Vagina (tissue), 2 donors: ENCODE measurements around the gene RIPPLY3.

Experiments
- POLR2A ChIP-seq, 2 donors: fragments of 450-650 bp; IDR thresholded peaks; one replicate each; pipeline ENCODE4 v1.6.1; 2017; ENCODE audit warnings: antibody characterized with exemption in 2 of 2, mild to moderate bottlenecking in 2 of 2, moderate library complexity in 2 of 2
- TF ChIP-seq, protein P1 (sequence below), 3 experiments: fragments of 450-650 bp in 2 of 3; fragments of 200-600 bp in 1 of 3; sonication (generic) in 1 of 3; IDR thresholded peaks; one replicate each; pipeline ENCODE4 v1.5.1; 2017 to 2019; ENCODE audit warnings: antibody characterized with exemption in 3 of 3, mild to moderate bottlenecking in 2 of 3, moderate library complexity in 2 of 3

DNA sequence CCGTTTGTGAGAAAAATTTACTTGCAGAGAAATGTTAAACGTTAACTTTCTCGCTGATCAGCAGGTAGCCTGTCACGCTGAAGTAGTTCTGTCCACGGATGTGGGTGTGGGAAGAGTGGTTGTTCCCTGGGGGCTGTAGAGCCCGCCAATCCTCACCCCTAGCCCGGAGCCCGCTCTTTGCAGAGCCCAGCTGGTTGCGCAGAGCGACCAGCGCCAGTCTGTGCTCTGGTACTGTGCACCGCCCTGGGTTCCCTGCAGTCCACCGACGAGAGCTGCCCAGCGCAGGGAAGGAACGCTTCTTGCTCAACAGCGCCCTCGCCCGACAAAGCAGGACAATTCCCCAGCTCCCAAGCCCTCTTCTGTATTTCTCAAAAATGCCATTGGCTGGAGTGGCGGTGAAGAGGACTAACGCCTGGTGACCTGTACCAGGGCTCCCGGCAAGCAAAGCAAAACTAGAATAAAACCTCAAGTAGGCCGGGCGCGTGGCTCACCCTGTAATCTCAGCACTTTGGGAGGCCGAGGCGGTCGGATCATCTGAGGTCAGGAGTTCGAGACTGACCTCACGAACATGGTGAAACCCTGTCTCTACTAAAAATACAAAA lies 3.3 kb downstream of the RIPPLY3 start:
- TF ChIP-seq, protein P1, sequence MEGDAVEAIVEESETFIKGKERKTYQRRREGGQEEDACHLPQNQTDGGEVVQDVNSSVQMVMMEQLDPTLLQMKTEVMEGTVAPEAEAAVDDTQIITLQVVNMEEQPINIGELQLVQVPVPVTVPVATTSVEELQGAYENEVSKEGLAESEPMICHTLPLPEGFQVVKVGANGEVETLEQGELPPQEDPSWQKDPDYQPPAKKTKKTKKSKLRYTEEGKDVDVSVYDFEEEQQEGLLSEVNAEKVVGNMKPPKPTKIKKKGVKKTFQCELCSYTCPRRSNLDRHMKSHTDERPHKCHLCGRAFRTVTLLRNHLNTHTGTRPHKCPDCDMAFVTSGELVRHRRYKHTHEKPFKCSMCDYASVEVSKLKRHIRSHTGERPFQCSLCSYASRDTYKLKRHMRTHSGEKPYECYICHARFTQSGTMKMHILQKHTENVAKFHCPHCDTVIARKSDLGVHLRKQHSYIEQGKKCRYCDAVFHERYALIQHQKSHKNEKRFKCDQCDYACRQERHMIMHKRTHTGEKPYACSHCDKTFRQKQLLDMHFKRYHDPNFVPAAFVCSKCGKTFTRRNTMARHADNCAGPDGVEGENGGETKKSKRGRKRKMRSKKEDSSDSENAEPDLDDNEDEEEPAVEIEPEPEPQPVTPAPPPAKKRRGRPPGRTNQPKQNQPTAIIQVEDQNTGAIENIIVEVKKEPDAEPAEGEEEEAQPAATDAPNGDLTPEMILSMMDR (IDR thresholded peaks at IDR 0.05), result peak; percentile 26 to 64 (median 62)
- TF ChIP-seq POLR2A (IDR thresholded peaks at IDR 0.05), result no peak
